NCI-H1417 (cell line): ENCODE measurements around the gene MAD2L2.

ENCODE experiments used
- DNase-seq, 3 experiments: peaks; one replicate each; lab custom pipeline; 2025; lab: John Stamatoyannopoulos, UW

The MAD2L2 gene

GRCh38 chr1:11681071-11681771 is at the start of gene MAD2L2:
TSS of gene MAD2L2 (minus strand) at chr1:11681148. CDS start at chr1:11680601, 547 bp downstream.
- peak; percentile 84 to 95 (median 92) for DNase-seq

GRCh38 chr1:11730429-11730891 is 49.5 kb upstream of the MAD2L2 start:
- DNase-seq = no peak

- DNase-seq = no peak
These were observed 48.8 kb upstream of the MAD2L2 start for GRCh38 chr1:11729498-11730428.

- DNase-seq = no peak
These were observed 48.2 kb upstream of the MAD2L2 start for GRCh38 chr1:11729155-11729497.

- no peak for DNase-seq
These were observed 47.3 kb upstream of the MAD2L2 start for GRCh38 chr1:11728126-11728806.

- no peak for DNase-seq
These were observed 46.2 kb upstream of the MAD2L2 start for GRCh38 chr1:11727119-11727518.

GRCh38 chr1:11725616-11726015 is 44.7 kb upstream of the MAD2L2 start:
- peak in 2 of 3 experiments; percentile 18 to 54 for DNase-seq

- no peak for DNase-seq
These were observed 41.6 kb upstream of the MAD2L2 start for GRCh38 chr1:11722538-11722937.

GRCh38 chr1:11721311-11721710 is 40.4 kb upstream of the MAD2L2 start:
- no peak for DNase-seq

GRCh38 chr1:11720525-11720924 is 39.6 kb upstream of the MAD2L2 start:
- no peak for DNase-seq

GRCh38 chr1:11720033-11720376 is 39.1 kb upstream of the MAD2L2 start:
- no peak for DNase-seq

- DNase-seq = peak; percentile 61 to 79 (median 63)
These were observed 38.5 kb upstream of the MAD2L2 start for GRCh38 chr1:11719313-11720032.

- DNase-seq = no peak
These were observed 34.1 kb upstream of the MAD2L2 start for GRCh38 chr1:11714831-11715575.

GRCh38 chr1:11713095-11713494 is 32.1 kb upstream of the MAD2L2 start:
- no peak for DNase-seq

- DNase-seq = no peak
These were observed 31.3 kb upstream of the MAD2L2 start for GRCh38 chr1:11712285-11712684.

GRCh38 chr1:11711490-11711889 is 30.5 kb upstream of the MAD2L2 start:
- no peak for DNase-seq

GRCh38 chr1:11708554-11709350 is 27.8 kb upstream of the MAD2L2 start:
- DNase-seq = no peak

- DNase-seq = peak; percentile 72 to 88 (median 84)
These were observed 26.8 kb upstream of the MAD2L2 start for GRCh38 chr1:11707621-11708276.

GRCh38 chr1:11706292-11706691 is 25.3 kb upstream of the MAD2L2 start:
- no peak for DNase-seq

- DNase-seq = no peak
These were observed 24.6 kb upstream of the MAD2L2 start for GRCh38 chr1:11705596-11705995.
